ENCODE results near the gene DOCK1.
"Not testable (repeated sequence)": the region's sequence is repeated elsewhere in the genome, so short reads cannot be mapped to it uniquely, and the experiment has no call there.

The DOCK1 gene

GRCh38 chr10:126930131-126930882 lies 25.1 kb downstream of the DOCK1 start:
- H3K4me3 Mint-ChIP-seq, result no peak overlapping the region
- H3K4me1 Mint-ChIP-seq, result no peaks in the 10 kb centered on the region
- no peak overlapping the region for H3K27ac Mint-ChIP-seq
- H3K27me3 Mint-ChIP-seq, result no peaks in the 10 kb centered on the region
- H3K9me3 Mint-ChIP-seq, result no peaks in the 10 kb centered on the region
- no peaks in the 10 kb centered on the region for H3K36me3 Mint-ChIP-seq

GRCh38 chr10:126930883-126931503 lies 25.8 kb downstream of the DOCK1 start:
- Mint-ChIP-seq H3K27ac (no peak overlapping the region), H3K36me3 (no peaks in the 10 kb centered on the region), H3K4me1 (no peaks in the 10 kb centered on the region)

GRCh38 chr10:126931544-126931943 lies 26.3 kb downstream of the DOCK1 start:
- H3K4me3 Mint-ChIP-seq, result no peak overlapping the region
- H3K4me1 Mint-ChIP-seq, result no peaks in the 10 kb centered on the region
- H3K27me3 Mint-ChIP-seq, result no peaks in the 10 kb centered on the region
- H3K36me3 Mint-ChIP-seq, result no peaks in the 10 kb centered on the region
- H3K27ac Mint-ChIP-seq, result no peak overlapping the region
- H3K9me3 Mint-ChIP-seq, result no peaks in the 10 kb centered on the region

More at GRCh38 chr10:126930883-126931503, 25.8 kb downstream of the DOCK1 start:
- Mint-ChIP-seq H3K4me3 (no peak overlapping the region), H3K9me3 (no peaks in the 10 kb centered on the region), H3K27me3 (no peaks in the 10 kb centered on the region)

- Mint-ChIP-seq H3K4me3 (no peak overlapping the region), H3K27me3 (no peaks in the 10 kb centered on the region), H3K9me3 (no peaks in the 10 kb centered on the region), H3K27ac (no peak overlapping the region), H3K4me1 (no peaks in the 10 kb centered on the region), H3K36me3 (no peaks in the 10 kb centered on the region)
These were observed 27.3 kb downstream of the DOCK1 start for GRCh38 chr10:126932516-126932915.

- no peak overlapping the region for H3K4me3 Mint-ChIP-seq
- no peaks in the 10 kb centered on the region for H3K9me3 Mint-ChIP-seq
- no peaks in the 10 kb centered on the region for H3K36me3 Mint-ChIP-seq
- H3K27ac Mint-ChIP-seq, result no peak overlapping the region
- no peaks in the 10 kb centered on the region for H3K27me3 Mint-ChIP-seq
- no peaks in the 10 kb centered on the region for H3K4me1 Mint-ChIP-seq
These were observed 27.9 kb downstream of the DOCK1 start for GRCh38 chr10:126933116-126933515.

- no peaks in the 10 kb centered on the region for H3K4me1 Mint-ChIP-seq
- no peaks in the 10 kb centered on the region for H3K36me3 Mint-ChIP-seq
- H3K27ac Mint-ChIP-seq, result no peak overlapping the region
- no peaks in the 10 kb centered on the region for H3K27me3 Mint-ChIP-seq
- no peak overlapping the region for H3K4me3 Mint-ChIP-seq
- peaks cover 4% of the 10 kb centered on the region for H3K9me3 Mint-ChIP-seq
These were observed 30.2 kb downstream of the DOCK1 start for GRCh38 chr10:126935263-126935946.

GRCh38 chr10:126937026-126937425 lies 31.8 kb downstream of the DOCK1 start:
- Mint-ChIP-seq H3K36me3 (no peaks in the 10 kb centered on the region), H3K4me3 (no peak overlapping the region), H3K27me3 (no peaks in the 10 kb centered on the region), H3K4me1 (no peaks in the 10 kb centered on the region), H3K9me3 (peaks cover 4% of the 10 kb centered on the region), H3K27ac (no peak overlapping the region)

GRCh38 chr10:126938121-126938520 lies 32.9 kb downstream of the DOCK1 start:
- not testable (repeated sequence) for H3K4me1 Mint-ChIP-seq, H3K27ac Mint-ChIP-seq, H3K27me3 Mint-ChIP-seq, H3K4me3 Mint-ChIP-seq, H3K36me3 Mint-ChIP-seq, H3K9me3 Mint-ChIP-seq

- H3K4me3 Mint-ChIP-seq, result no peak overlapping the region
- H3K27ac Mint-ChIP-seq, result no peak overlapping the region
- H3K4me1 Mint-ChIP-seq, result no peaks in the 10 kb centered on the region
- no peaks in the 10 kb centered on the region for H3K27me3 Mint-ChIP-seq
- H3K36me3 Mint-ChIP-seq, result no peaks in the 10 kb centered on the region
- H3K9me3 Mint-ChIP-seq, result peaks cover 9% of the 10 kb centered on the region
These were observed 34.5 kb downstream of the DOCK1 start for GRCh38 chr10:126939706-126940105.

GRCh38 chr10:126940670-126941310 lies 35.6 kb downstream of the DOCK1 start:
- no peaks in the 10 kb centered on the region for H3K36me3 Mint-ChIP-seq
- peaks cover 9% of the 10 kb centered on the region for H3K9me3 Mint-ChIP-seq
- H3K27me3 Mint-ChIP-seq, result no peaks in the 10 kb centered on the region
- no peak overlapping the region for H3K27ac Mint-ChIP-seq
- H3K4me1 Mint-ChIP-seq, result no peaks in the 10 kb centered on the region
- H3K4me3 Mint-ChIP-seq, result no peak overlapping the region

GRCh38 chr10:126944191-126944590 lies 39.0 kb downstream of the DOCK1 start:
- Mint-ChIP-seq H3K4me3 (no peak overlapping the region), H3K9me3 (peaks cover 5% of the 10 kb centered on the region), H3K27me3 (no peaks in the 10 kb centered on the region), H3K36me3 (no peaks in the 10 kb centered on the region), H3K27ac (no peak overlapping the region), H3K4me1 (no peaks in the 10 kb centered on the region)

- H3K36me3 Mint-ChIP-seq, result no peaks in the 10 kb centered on the region
These were observed 40.3 kb downstream of the DOCK1 start for GRCh38 chr10:126945351-126946030.

GRCh38 chr10:126946746-126947145 lies 41.5 kb downstream of the DOCK1 start:
- H3K27me3 Mint-ChIP-seq, result no peaks in the 10 kb centered on the region
- H3K27ac Mint-ChIP-seq, result no peak overlapping the region
- no peak overlapping the region for H3K4me3 Mint-ChIP-seq
- no peaks in the 10 kb centered on the region for H3K36me3 Mint-ChIP-seq
- no peaks in the 10 kb centered on the region for H3K4me1 Mint-ChIP-seq
- peaks cover 5% of the 10 kb centered on the region for H3K9me3 Mint-ChIP-seq

More at GRCh38 chr10:126945351-126946030, 40.3 kb downstream of the DOCK1 start:
- Mint-ChIP-seq H3K27ac (no peak overlapping the region), H3K9me3 (peaks cover 5% of the 10 kb centered on the region), H3K4me1 (no peaks in the 10 kb centered on the region), H3K4me3 (no peak overlapping the region), H3K27me3 (no peaks in the 10 kb centered on the region)

- no peaks in the 10 kb centered on the region for H3K27me3 Mint-ChIP-seq
- peaks cover 5% of the 10 kb centered on the region for H3K9me3 Mint-ChIP-seq
- H3K27ac Mint-ChIP-seq, result no peak overlapping the region
- no peak overlapping the region for H3K4me3 Mint-ChIP-seq
- no peaks in the 10 kb centered on the region for H3K4me1 Mint-ChIP-seq
- H3K36me3 Mint-ChIP-seq, result no peaks in the 10 kb centered on the region
These were observed 43.3 kb downstream of the DOCK1 start for GRCh38 chr10:126948355-126949160.

GRCh38 chr10:126949161-126949503 lies 43.9 kb downstream of the DOCK1 start:
- Mint-ChIP-seq H3K4me1 (no peaks in the 10 kb centered on the region), H3K27me3 (no peaks in the 10 kb centered on the region), H3K36me3 (no peaks in the 10 kb centered on the region), H3K27ac (no peak overlapping the region), H3K4me3 (no peak overlapping the region), H3K9me3 (peaks cover 5% of the 10 kb centered on the region)
